Kidney (tissue), 14 donors: ENCODE data around the gene VILL. TPM values are rescaled to one million over a fixed set of nuclear protein-coding genes. Genes with fewer than 3 reads are reported as not detected.

Experiments used
- DNase-seq, 5 donors: peaks; one replicate each; pipeline ENCODE4 v3.0.0-alpha.2; 2013 to 2020
- FAIRE-seq: peaks from 2 replicates; lab custom pipeline; 2012; peaks lifted over from hg19 to GRCh38; lab: Jason Lieb, UNC
- H3K27ac ChIP-seq, 2 donors: one replicate each; pipeline ENCODE4 v1.7.0; 2013; ENCODE audit warnings: low read depth in 2 of 2, low read length in 2 of 2, inconsistent platforms in 1 of 2
- H3K27me3 ChIP-seq: one replicate; pipeline ENCODE4 v1.7.1; 2013; ENCODE audit warnings: low read length, inconsistent platforms; ENCODE audit not compliant: control insufficient read depth, insufficient read depth
- H3K36me3 ChIP-seq, 3 donors: one replicate each; pipeline versions ENCODE4 v1.7.0 to v1.7.1; 2013; ENCODE audit warnings: low read length in 3 of 3, control low read depth in 1 of 3, inconsistent platforms in 1 of 3; ENCODE audit not compliant: insufficient read depth in 3 of 3, control insufficient read depth in 2 of 3
- H3K4me1 ChIP-seq, 3 donors: one replicate each; pipeline versions ENCODE4 v1.7.0 to v1.7.1; 2013; ENCODE audit warnings: low read length in 3 of 3, inconsistent platforms in 1 of 3, low read depth in 1 of 3; ENCODE audit not compliant: control insufficient read depth in 2 of 3, insufficient read depth in 2 of 3
- H3K4me3 ChIP-seq, 3 donors: one replicate each; pipeline versions ENCODE4 v1.7.0 to v1.8.1; 2013; ENCODE audit warnings: low read length in 3 of 3, control low read depth in 1 of 3, inconsistent platforms in 1 of 3
- H3K9ac ChIP-seq, 3 donors: one replicate each; pipeline versions ENCODE4 v1.7.0 to v1.7.1; 2013; ENCODE audit warnings: low read length in 3 of 3, control low read depth in 1 of 3, inconsistent platforms in 1 of 3
- H3K9me3 ChIP-seq, 3 donors: one replicate each; pipeline versions ENCODE4 v1.7.0 to v1.7.1; 2013; ENCODE audit warnings: low read length in 3 of 3, control low read depth in 1 of 3, inconsistent platforms in 1 of 3; ENCODE audit not compliant: control insufficient read depth in 2 of 3, insufficient read depth in 1 of 3
- intact Hi-C: fragments of 100-400 bp; cut with DNase I; formaldehyde crosslinking; loops from one replicate; pipeline ENCODE4 v1.11.1; 2022
- polyA plus RNA-seq: library from polyadenylated mRNA; stranded (reverse); fragments of 350-450 nt; fragmentation: Illumina TruSeq; extraction: RNeasy Lipid Tissue Mini Kit (QIAGEN cat#74804); gene quantifications from one replicate; pipeline ENCODE4 v1.2.3, GENCODE V29; 2014; ENCODE audit warnings: low read depth, low replicate concordance; ENCODE audit not compliant: insufficient read depth
- total RNA-seq: library from RNA; stranded (reverse); fragmentation: NEBNext Ultra II Directional; extraction: Animal tissue kit (Norgen Biotek cat#: 25700); gene quantifications from one replicate; pipeline ENCODE4 v1.2.1, GENCODE V29; 2021
- TF ChIP-seq, protein P1 (sequence below): IDR thresholded peaks from 3 replicates; pipeline ENCODE4 v1.5.1; 2012; ENCODE audit warnings: mild to moderate bottlenecking, moderate library complexity, borderline replicate concordance; ENCODE audit not compliant: insufficient read depth; ENCODE audit errors: extremely low read depth
- donor health status: control.
- donor health status: control.
- donor health status: control.
- donor health status: control.
- donor health status: control.
- donor health status: DM: yes; HTN: yes; CAD: no.
- donor health status: Normal renal cell carcinoma (clear cell type).

Gene VILL
- total and polyA plus RNA-seq, 2 donors from 2014 or later: 7.4 to 7.6 TPM

DNA sequence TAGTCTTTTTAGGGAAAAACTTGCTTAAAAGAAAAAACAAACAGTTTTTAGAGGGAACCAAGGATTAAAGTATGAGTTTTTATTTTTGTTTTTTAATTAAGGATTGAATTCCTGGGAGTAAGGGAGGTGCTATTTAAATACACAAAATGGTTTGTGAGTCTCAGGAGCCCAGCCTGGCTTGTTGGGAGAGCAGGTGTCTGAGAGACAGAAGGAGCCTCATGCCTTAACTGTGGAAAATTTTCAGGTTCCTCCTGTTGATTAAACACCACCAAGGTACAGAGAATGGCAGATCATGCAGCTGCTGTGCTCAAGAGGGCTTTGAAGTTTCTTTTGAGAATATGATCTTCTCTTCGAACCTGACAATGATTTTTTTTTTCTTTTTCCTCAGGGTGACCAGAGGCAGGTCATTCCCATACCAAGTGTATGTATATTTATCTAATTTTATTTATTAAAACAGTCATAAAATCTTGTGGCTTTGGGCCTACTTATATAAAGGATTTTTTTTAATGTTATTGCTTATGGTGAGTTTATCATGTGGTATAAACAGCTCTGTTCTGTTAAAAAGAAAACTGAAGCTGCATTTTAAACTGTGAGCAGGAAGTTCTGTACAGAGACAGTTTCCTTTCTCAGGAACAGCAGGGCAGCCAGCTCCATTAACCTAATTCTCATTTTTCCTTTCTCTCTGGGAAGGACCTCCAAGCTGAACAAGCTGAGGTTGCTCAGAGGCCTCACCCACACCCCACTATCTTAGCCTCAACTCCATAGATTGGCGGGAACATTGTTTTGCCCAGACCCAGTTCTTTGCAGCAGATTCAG lies 33.7 kb upstream of the VILL start:
- TF ChIP-seq, protein P1, sequence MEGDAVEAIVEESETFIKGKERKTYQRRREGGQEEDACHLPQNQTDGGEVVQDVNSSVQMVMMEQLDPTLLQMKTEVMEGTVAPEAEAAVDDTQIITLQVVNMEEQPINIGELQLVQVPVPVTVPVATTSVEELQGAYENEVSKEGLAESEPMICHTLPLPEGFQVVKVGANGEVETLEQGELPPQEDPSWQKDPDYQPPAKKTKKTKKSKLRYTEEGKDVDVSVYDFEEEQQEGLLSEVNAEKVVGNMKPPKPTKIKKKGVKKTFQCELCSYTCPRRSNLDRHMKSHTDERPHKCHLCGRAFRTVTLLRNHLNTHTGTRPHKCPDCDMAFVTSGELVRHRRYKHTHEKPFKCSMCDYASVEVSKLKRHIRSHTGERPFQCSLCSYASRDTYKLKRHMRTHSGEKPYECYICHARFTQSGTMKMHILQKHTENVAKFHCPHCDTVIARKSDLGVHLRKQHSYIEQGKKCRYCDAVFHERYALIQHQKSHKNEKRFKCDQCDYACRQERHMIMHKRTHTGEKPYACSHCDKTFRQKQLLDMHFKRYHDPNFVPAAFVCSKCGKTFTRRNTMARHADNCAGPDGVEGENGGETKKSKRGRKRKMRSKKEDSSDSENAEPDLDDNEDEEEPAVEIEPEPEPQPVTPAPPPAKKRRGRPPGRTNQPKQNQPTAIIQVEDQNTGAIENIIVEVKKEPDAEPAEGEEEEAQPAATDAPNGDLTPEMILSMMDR: no peak
- peak overlapping the region; percentile 75 to 80 for H3K27ac ChIP-seq
- peak overlapping the region in 1 of 3 donors; percentile 47 for H3K9ac ChIP-seq
- H3K9me3 ChIP-seq: no peaks in the 10 kb centered on the region
- FAIRE-seq (no peak), DNase-seq (no peak)
- peaks cover 0 to 6% (median 4%) of the 10 kb centered on the region in 3 donors for H3K36me3 ChIP-seq
- intact Hi-C loops: no loop called here
- no peak overlapping the region for H3K4me3 ChIP-seq
- H3K4me1 ChIP-seq: peaks cover 9 to 37% (median 18%) of the 10 kb centered on the region in 3 donors
- no peaks in the 10 kb centered on the region for H3K27me3 ChIP-seq

DNA sequence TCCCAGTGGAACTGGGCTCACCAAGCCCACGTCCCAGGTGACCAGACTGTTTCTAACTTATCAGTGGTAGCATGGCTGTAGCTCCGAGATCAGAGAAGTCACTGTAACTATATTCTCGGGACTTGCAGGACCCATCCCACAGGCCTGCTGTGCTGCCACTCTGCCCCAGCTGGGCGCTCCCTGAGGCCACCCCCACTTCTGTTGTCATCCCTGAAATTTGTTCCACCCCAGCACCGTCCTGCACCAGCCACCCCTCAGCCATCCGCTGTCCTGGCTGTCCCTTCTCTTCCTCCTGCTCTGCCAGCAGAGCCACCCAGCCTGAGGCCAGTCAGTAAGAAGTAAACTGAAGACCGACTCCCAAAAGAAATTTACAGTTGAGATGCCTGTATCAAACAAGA lies 33.0 kb upstream of the VILL start:
- H3K36me3 ChIP-seq: peaks cover 0 to 6% (median 4%) of the 10 kb centered on the region in 3 donors
- FAIRE-seq: no peak
- peak overlapping the region; percentile 71 to 75 for H3K27ac ChIP-seq
- H3K4me1 ChIP-seq: peaks cover 14 to 43% (median 25%) of the 10 kb centered on the region in 3 donors
- intact Hi-C loops: no loop called here
- peak overlapping the region in 1 of 3 donors; percentile 47 for H3K9ac ChIP-seq
- TF ChIP-seq, protein P1: no peak
- no peak for DNase-seq
- H3K27me3 ChIP-seq: no peaks in the 10 kb centered on the region
- H3K9me3 ChIP-seq: no peaks in the 10 kb centered on the region
- H3K4me3 ChIP-seq: no peak overlapping the region

DNA sequence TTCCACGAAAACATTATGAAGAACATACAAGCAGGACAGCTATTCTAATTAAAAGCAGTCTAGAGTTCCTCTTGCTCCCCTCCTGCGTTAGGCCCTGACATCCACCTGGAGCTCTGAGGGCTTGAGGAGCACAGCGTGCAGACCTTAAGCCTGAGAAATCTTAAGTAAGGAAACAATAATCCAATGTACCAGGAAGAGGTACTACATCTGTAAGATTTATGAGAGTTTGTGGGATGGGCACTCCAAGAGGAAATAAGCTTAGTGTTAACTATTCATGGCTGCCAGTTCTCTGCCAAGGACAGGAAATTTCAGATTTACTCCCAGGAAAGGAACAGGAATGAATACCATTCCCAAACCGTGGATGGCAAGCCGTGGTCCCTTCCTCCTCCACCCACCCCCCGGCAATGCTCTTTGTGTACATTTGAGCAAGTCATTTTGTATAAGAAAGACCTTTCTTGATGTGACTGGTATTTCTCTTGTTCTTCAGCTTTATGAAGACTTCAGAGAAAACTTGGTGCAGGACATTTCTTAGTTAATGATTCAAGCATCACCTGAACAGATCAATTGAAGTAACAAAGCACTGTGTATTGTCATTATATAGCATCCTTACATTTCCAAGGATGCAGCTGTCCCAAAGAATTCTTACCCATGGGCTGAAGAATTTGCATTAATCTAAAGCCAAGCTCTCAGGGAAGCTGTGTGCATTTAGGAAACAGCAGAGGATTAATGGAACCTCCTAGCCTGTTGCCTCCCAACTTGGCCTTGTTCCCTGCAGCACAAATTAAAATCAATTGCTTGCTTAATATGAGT lies 28.8 kb upstream of the VILL start:
- peak overlapping the region; percentile 17 to 73 for H3K27ac ChIP-seq
- intact Hi-C loops: loop anchor here (10.0 kb wide), 1 partner anchor 107 kb away; no protein-coding TSS in a partner anchor
- H3K9me3 ChIP-seq: no peaks in the 10 kb centered on the region
- TF ChIP-seq, protein P1: no peak
- no peak overlapping the region for H3K9ac ChIP-seq
- peaks cover 24 to 49% (median 48%) of the 10 kb centered on the region in 3 donors for H3K4me1 ChIP-seq
- DNase-seq (peak in 2 of 5 donors; percentile 35 to 67), FAIRE-seq (no peak)
- no peaks in the 10 kb centered on the region for H3K36me3 ChIP-seq
- no peaks in the 10 kb centered on the region for H3K27me3 ChIP-seq
- peak overlapping the region in 1 of 3 donors; percentile 0 for H3K4me3 ChIP-seq
